ENCODE measurements around the gene ARHGAP32. TPM values are rescaled to one million over a fixed set of nuclear protein-coding genes. Genes with fewer than 3 reads are reported as not detected.

Gene ARHGAP32
- polyA plus RNA-seq, 12 donors: 10.5 to 26.3 (median 13.5) TPM; not detected in 1

Other genes with a start within 250 kb of the ARHGAP32 start
- 1 to 10 TPM in 3 of 12 donors, under 1 TPM in 5, not detected in 4; 0.09 to 7.4 (median 0.32) TPM for gene TP53AIP1, start 249.5 kb downstream of the ARHGAP32 start, polyA plus RNA-seq (ENCODE audit: insufficient read length in 12 of 12)
- 1 to 10 TPM in 6 of 12 donors, under 1 TPM in 4, not detected in 2; 0.48 to 7.9 (median 1.3) TPM for gene BARX2, start 183.5 kb upstream of the ARHGAP32 start, polyA plus RNA-seq (ENCODE audit: insufficient read length in 12 of 12)

Measured in muscle of arm (tissue), 12 donors.